GM04504 (cell line): ENCODE data around the gene CARD11.

Source experiments
- DNase-seq: peaks from one replicate; pipeline ENCODE4 v3.0.0-alpha.2; 2012; ENCODE audit warnings: low read depth

Gene CARD11

GRCh38 chr7:2982401-2982800, 61.3 kb downstream of the CARD11 start:
- DNase-seq = no peak

- no peak for DNase-seq
Measured at GRCh38 chr7:2981103-2981480, 62.6 kb downstream of the CARD11 start.

- no peak for DNase-seq
Measured at GRCh38 chr7:2980401-2981102, 63.1 kb downstream of the CARD11 start.

- DNase-seq = no peak
Measured at GRCh38 chr7:2979951-2980350, 63.7 kb downstream of the CARD11 start.

GRCh38 chr7:2979201-2979631, 64.5 kb downstream of the CARD11 start:
- DNase-seq = no peak

GRCh38 chr7:2978408-2978807, 65.3 kb downstream of the CARD11 start:
- DNase-seq = no peak

- no peak for DNase-seq
Measured at GRCh38 chr7:2975821-2976371, 67.8 kb downstream of the CARD11 start.

- DNase-seq = no peak
Measured at GRCh38 chr7:2974093-2974819, 69.4 kb downstream of the CARD11 start.

GRCh38 chr7:2972835-2973161, 70.9 kb downstream of the CARD11 start:
- no peak for DNase-seq

- DNase-seq = no peak
Measured at GRCh38 chr7:2971914-2972834, 71.5 kb downstream of the CARD11 start.

GRCh38 chr7:2970861-2971260, 72.8 kb downstream of the CARD11 start:
- no peak for DNase-seq

GRCh38 chr7:2970307-2970664, 73.4 kb downstream of the CARD11 start:
- no peak for DNase-seq

- no peak for DNase-seq
Measured at GRCh38 chr7:2969398-2970306, 74.0 kb downstream of the CARD11 start.

GRCh38 chr7:2968616-2969397, 74.9 kb downstream of the CARD11 start:
- DNase-seq = no peak

GRCh38 chr7:2968176-2968575, 75.5 kb downstream of the CARD11 start:
- no peak for DNase-seq

GRCh38 chr7:2967705-2968104, 76.0 kb downstream of the CARD11 start:
- DNase-seq = no peak

- no peak for DNase-seq
Measured at GRCh38 chr7:2967253-2967652, 76.4 kb downstream of the CARD11 start.

- no peak for DNase-seq
Measured at GRCh38 chr7:2966466-2967078, 77.1 kb downstream of the CARD11 start.

GRCh38 chr7:2965745-2966270, 77.9 kb downstream of the CARD11 start:
- DNase-seq = no peak

GRCh38 chr7:2965301-2965700, 78.4 kb downstream of the CARD11 start:
- no peak for DNase-seq
